Neural crest cell (in vitro differentiated cells): Measurements from ENCODE around the gene QRSL1. TPM values are rescaled to one million over a fixed set of nuclear protein-coding genes. Genes with fewer than 3 reads are reported as not detected.
"Not testable (repeated sequence)": the region's sequence is repeated elsewhere in the genome, so short reads cannot be mapped to it uniquely, and the experiment has no call there.

Experiments used
- DNase-seq: peaks from one replicate; pipeline ENCODE4 v3.0.0; 2021; ENCODE audit warnings: low read depth, mixed read lengths, low spot score
- H3K27ac Mint-ChIP-seq: one replicate; pipeline ENCODE4 v1.8.0; 2021; ENCODE audit warnings: mild to moderate bottlenecking, mixed read lengths; ENCODE audit not compliant: unreplicated experiment
- H3K27me3 Mint-ChIP-seq: 2 replicates; pipeline ENCODE4 v1.8.0; 2021; ENCODE audit warnings: low read depth, mild to moderate bottlenecking, mixed read lengths
- H3K36me3 Mint-ChIP-seq: 2 replicates; pipeline ENCODE4 v1.8.0; 2021; ENCODE audit warnings: low read depth, mild to moderate bottlenecking, mixed read lengths
- H3K4me1 Mint-ChIP-seq: 2 replicates; pipeline ENCODE4 v1.8.0; 2021; ENCODE audit warnings: mixed read lengths
- H3K4me3 Mint-ChIP-seq: one replicate; pipeline ENCODE4 v1.8.0; 2021; ENCODE audit warnings: mild to moderate bottlenecking, mixed read lengths
- H3K9me3 Mint-ChIP-seq: 2 replicates; pipeline ENCODE4 v1.8.0; 2021; ENCODE audit warnings: mixed read lengths
- CTCF ChIP-seq: fragments of 200-600 bp; sonication (generic); conservative IDR thresholded peaks from 2 replicates; pipeline ENCODE4 v1.5.0; 2021; ENCODE audit warnings: antibody characterized with exemption, mild to moderate bottlenecking
- total RNA-seq: library from RNA; stranded (reverse); gene quantifications from 2 replicates; pipeline ENCODE4 v1.2.1, GENCODE V29; 2021

QRSL1 gene
- total RNA-seq, 1 donor from 2014 or later = 18.4 TPM

GRCh38 chr6:106692112-106692818 is 62.9 kb downstream of the QRSL1 start:
- TF ChIP-seq CTCF = no peak
- DNase-seq = no peak
- no peak overlapping the region for H3K27ac Mint-ChIP-seq
- H3K9me3 Mint-ChIP-seq = no peaks in the 10 kb centered on the region
- H3K27me3 Mint-ChIP-seq = peaks cover 9% of the 10 kb centered on the region
- peaks cover 6% of the 10 kb centered on the region for H3K4me1 Mint-ChIP-seq
- H3K4me3 Mint-ChIP-seq = no peak overlapping the region
- no peaks in the 10 kb centered on the region for H3K36me3 Mint-ChIP-seq

GRCh38 chr6:106692819-106693208 is 63.4 kb downstream of the QRSL1 start:
- no peak overlapping the region for H3K27ac Mint-ChIP-seq
- H3K4me1 Mint-ChIP-seq = peaks cover 6% of the 10 kb centered on the region
- H3K4me3 Mint-ChIP-seq = no peak overlapping the region
- H3K27me3 Mint-ChIP-seq = peaks cover 9% of the 10 kb centered on the region
- no peak for TF ChIP-seq CTCF
- no peak for DNase-seq
- H3K9me3 Mint-ChIP-seq = no peaks in the 10 kb centered on the region
- no peaks in the 10 kb centered on the region for H3K36me3 Mint-ChIP-seq

- H3K27me3 Mint-ChIP-seq = peaks cover 9% of the 10 kb centered on the region
- H3K36me3 Mint-ChIP-seq = no peaks in the 10 kb centered on the region
- DNase-seq = no peak
- no peak overlapping the region for H3K4me3 Mint-ChIP-seq
- no peak overlapping the region for H3K27ac Mint-ChIP-seq
- H3K4me1 Mint-ChIP-seq = peaks cover 6% of the 10 kb centered on the region
- no peaks in the 10 kb centered on the region for H3K9me3 Mint-ChIP-seq
- no peak for TF ChIP-seq CTCF
Observed at GRCh38 chr6:106693418-106693817, 64.0 kb downstream of the QRSL1 start.

GRCh38 chr6:106694343-106694742 is 65.0 kb downstream of the QRSL1 start:
- Mint-ChIP-seq H3K27ac (no peak overlapping the region), H3K27me3 (peaks cover 9% of the 10 kb centered on the region), H3K36me3 (no peaks in the 10 kb centered on the region), H3K9me3 (no peaks in the 10 kb centered on the region), H3K4me1 (peaks cover 6% of the 10 kb centered on the region), H3K4me3 (no peak overlapping the region)
- no peak for DNase-seq
- no peak for TF ChIP-seq CTCF

- Mint-ChIP-seq H3K27ac (no peak overlapping the region), H3K4me3 (no peak overlapping the region), H3K9me3 (peaks cover 4% of the 10 kb centered on the region), H3K27me3 (peaks cover 3% of the 10 kb centered on the region), H3K36me3 (peaks cover 3% of the 10 kb centered on the region), H3K4me1 (no peaks in the 10 kb centered on the region)
- no peak for DNase-seq
- no peak for TF ChIP-seq CTCF
Observed at GRCh38 chr6:106700581-106700980, 71.2 kb downstream of the QRSL1 start.

- H3K27ac Mint-ChIP-seq, H3K4me1 Mint-ChIP-seq, H3K4me3 Mint-ChIP-seq, H3K36me3 Mint-ChIP-seq, H3K27me3 Mint-ChIP-seq, H3K9me3 Mint-ChIP-seq, DNase-seq: not testable (repeated sequence)
Observed at GRCh38 chr6:106701201-106701600, 71.8 kb downstream of the QRSL1 start.
